CD14-positive monocyte (primary cell): ENCODE measurements around the gene AKR1C1. TPM values are rescaled to one million over a fixed set of nuclear protein-coding genes. Genes with fewer than 3 reads are reported as not detected.

Experiments
- DNase-seq, 3 donors: peaks; one replicate each; pipeline ENCODE4 v3.0.0-alpha.2; 2011 to 2022
- H2AFZ ChIP-seq: 2 replicates; pipeline ENCODE4 v1.6.0; 2012; ENCODE audit warnings: mild to moderate bottlenecking, low read depth, low read length, inconsistent platforms; ENCODE audit not compliant: insufficient read depth, poor library complexity, severe bottlenecking
- H3K27ac ChIP-seq, 2 donors: 1 replicate in 1 of 2; 2 replicates in 1 of 2; pipeline ENCODE4 v1.5.1; 2012 to 2013; ENCODE audit warnings: low read length in 2 of 2, control low read depth in 1 of 2, inconsistent platforms in 1 of 2, low read depth in 1 of 2, mild to moderate bottlenecking in 1 of 2
- H3K27me3 ChIP-seq, 2 donors: one replicate each; pipeline versions ENCODE4 v1.6.0 to v1.6.1; 2011 to 2013; ENCODE audit warnings: low read length in 2 of 2; ENCODE audit not compliant: control insufficient read depth in 2 of 2, insufficient read depth in 2 of 2
- H3K36me3 ChIP-seq, 2 donors: replicated peaks in 1 of 2; 1 replicate in 1 of 2; 2 replicates in 1 of 2; pipeline versions ENCODE4 v1.5.1 to v1.6.1; 2012 to 2013; ENCODE audit warnings: low read length in 2 of 2, control low read depth in 1 of 2, inconsistent platforms in 1 of 2, mild to moderate bottlenecking in 1 of 2; ENCODE audit not compliant: insufficient read depth in 2 of 2, control insufficient read depth in 1 of 2
- H3K4me1 ChIP-seq, 2 donors: 1 replicate in 1 of 2; 2 replicates in 1 of 2; pipeline versions ENCODE4 v1.5.1 to v1.6.1; 2012 to 2013; ENCODE audit warnings: low read length in 2 of 2, control low read depth in 1 of 2, inconsistent platforms in 1 of 2, mild to moderate bottlenecking in 1 of 2, moderate library complexity in 1 of 2; ENCODE audit not compliant: insufficient read depth in 2 of 2, control insufficient read depth in 1 of 2
- H3K4me2 ChIP-seq: replicated peaks from 2 replicates; pipeline ENCODE3; 2012; ENCODE audit warnings: low read length, moderate library complexity, mild to moderate bottlenecking; ENCODE audit not compliant: poor library complexity, severe bottlenecking; ENCODE audit errors: extremely low read depth
- H3K4me3 ChIP-seq, 3 experiments: fragments of 200-600 bp in 1 of 3; sonication (generic) in 1 of 3; replicated peaks in 1 of 3; 1 replicate in 2 of 3; 2 replicates in 1 of 3; pipeline ENCODE4 v1.5.1; 2011 to 2013; ENCODE audit warnings: low read length in 3 of 3, mild to moderate bottlenecking in 3 of 3, control low read depth in 2 of 3, low read depth in 2 of 3, inconsistent platforms in 1 of 3, moderate library complexity in 1 of 3
- H3K79me2 ChIP-seq: 2 replicates; pipeline ENCODE4 v1.6.0; 2012; ENCODE audit warnings: mild to moderate bottlenecking, control low read depth, inconsistent platforms, low read length, moderate library complexity; ENCODE audit not compliant: insufficient read depth
- H3K9ac ChIP-seq: 2 replicates; pipeline ENCODE4 v1.6.0; 2017; ENCODE audit warnings: low read length, mild to moderate bottlenecking; ENCODE audit not compliant: insufficient read depth, poor library complexity, severe bottlenecking
- H3K9me3 ChIP-seq, 2 donors: replicated peaks in 1 of 2; 1 replicate in 1 of 2; 2 replicates in 1 of 2; pipeline versions ENCODE4 v1.5.1 to v1.6.1; 2012 to 2013; ENCODE audit warnings: low read length in 2 of 2, control low read depth in 1 of 2; ENCODE audit not compliant: control insufficient read depth in 1 of 2, insufficient read depth in 1 of 2
- H4K20me1 ChIP-seq: 2 replicates; pipeline ENCODE4 v1.6.0; 2012; ENCODE audit warnings: mild to moderate bottlenecking, low read length, control low read depth, moderate library complexity; ENCODE audit not compliant: insufficient read depth
- H3K27ac Mint-ChIP-seq, 7 donors: one replicate each; pipeline ENCODE4 v1.8.0; 2020; ENCODE audit warnings: mild to moderate bottlenecking in 7 of 7, mixed read lengths in 7 of 7, moderate library complexity in 6 of 7, inconsistent platforms in 2 of 7
- H3K27me3 Mint-ChIP-seq, 3 donors: one replicate each; pipeline ENCODE4 v1.8.0; 2021 to 2022; ENCODE audit warnings: low read depth in 3 of 3, mild to moderate bottlenecking in 3 of 3, mixed read lengths in 3 of 3, moderate library complexity in 3 of 3, inconsistent platforms in 1 of 3
- H3K36me3 Mint-ChIP-seq, 2 donors: one replicate each; pipeline ENCODE4 v1.8.0; 2020; ENCODE audit warnings: mixed read lengths in 2 of 2, inconsistent platforms in 1 of 2, mild to moderate bottlenecking in 1 of 2
- H3K4me1 Mint-ChIP-seq: one replicate; pipeline ENCODE4 v1.8.0; 2020; ENCODE audit warnings: mild to moderate bottlenecking, mixed read lengths
- H3K4me3 Mint-ChIP-seq, 2 donors: one replicate each; pipeline ENCODE4 v1.8.0; 2020; ENCODE audit warnings: mild to moderate bottlenecking in 2 of 2, mixed read lengths in 2 of 2, moderate library complexity in 1 of 2
- H3K9me3 Mint-ChIP-seq, 7 donors: one replicate each; pipeline ENCODE4 v1.8.0; 2020 to 2022; ENCODE audit warnings: mixed read lengths in 7 of 7, mild to moderate bottlenecking in 6 of 7, moderate library complexity in 6 of 7, inconsistent platforms in 2 of 7
- WGBS: methylation state at CpG from one replicate; pipeline ENCODE4 v1.1.5; 2013; ENCODE audit warnings: missing lambda C conversion rate; ENCODE audit not compliant: insufficient coverage; 5-methylcytosine and 5-hydroxymethylcytosine counted together
- intact Hi-C, 2 donors: fragments of 100-400 bp; cut with micrococcal nuclease; formaldehyde crosslinking; loops; one replicate each; pipeline versions ENCODE4 v1.15.0 to v1.15.1; 2023
- polyA plus RNA-seq, 3 donors: library from polyadenylated mRNA; depleted of rRNA in 1 of 3; unstranded in 2 of 3; stranded (reverse) in 1 of 3; fragments of 300-500 nt in 2 of 3; fragments of >200 nt in 1 of 3; fragmentation: Illumina TruSeq in 2 of 3; gene quantifications; 1 replicate in 2 of 3; 2 replicates in 1 of 3; pipeline ENCODE4 v1.2.3, GENCODE V29; 2012 to 2021
- TF ChIP-seq, protein P1 (sequence below): fragments of 200-600 bp; IDR thresholded peaks from one replicate; pipeline ENCODE4 v1.8.0; 2022; ENCODE audit warnings: antibody characterized with exemption, mild to moderate bottlenecking

Gene AKR1C1
- polyA plus RNA-seq, 3 donors, result 0.07 to 0.85 TPM; not detected in 1

DNA sequence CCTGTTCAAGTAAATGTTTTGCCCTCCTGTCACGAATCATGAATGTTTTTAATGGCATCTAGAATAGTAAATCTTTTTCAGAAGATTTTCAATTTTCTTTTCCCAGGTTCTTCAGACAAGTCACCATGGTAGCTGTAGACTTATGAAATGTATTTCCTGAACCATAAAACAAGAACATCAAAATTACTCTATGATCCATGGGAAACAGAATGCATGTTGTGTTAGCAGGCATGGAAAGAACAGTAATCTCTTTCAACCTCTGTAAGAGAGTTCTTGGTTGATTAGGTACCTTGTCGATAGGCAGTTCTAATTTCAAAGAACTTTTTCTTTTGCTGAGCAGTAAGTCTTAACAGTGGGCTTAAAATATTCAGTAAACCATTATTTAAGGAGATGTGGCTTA is 17.6 kb downstream of the AKR1C1 start:
- Mint-ChIP-seq H3K9me3 (no peaks in the 10 kb centered on the region), H3K27ac (no peak overlapping the region), H3K36me3 (no peaks in the 10 kb centered on the region), H3K4me3 (no peak overlapping the region), H3K4me1 (peaks cover 2% of the 10 kb centered on the region), H3K27me3 (peaks cover 0 to 2% (median 0%) of the 10 kb centered on the region in 3 donors)
- Histone ChIP-seq H3K9ac (no peak overlapping the region), H3K9me3 (no peaks in the 10 kb centered on the region), H3K4me3 (no peak overlapping the region), H3K36me3 (no peaks in the 10 kb centered on the region), H3K4me1 (no peaks in the 10 kb centered on the region), H4K20me1 (no peaks in the 10 kb centered on the region), H3K27ac (no peak overlapping the region), H3K27me3 (no peaks in the 10 kb centered on the region), H3K79me2 (no peaks in the 10 kb centered on the region), H3K4me2 (no peak overlapping the region), H2AFZ (no peak overlapping the region)
- intact Hi-C loops, result no loop called here
- DNase-seq, result no peak
- WGBS, result no CpG with 5 or more reads among the region's 2 CpGs
- TF ChIP-seq, protein P1, sequence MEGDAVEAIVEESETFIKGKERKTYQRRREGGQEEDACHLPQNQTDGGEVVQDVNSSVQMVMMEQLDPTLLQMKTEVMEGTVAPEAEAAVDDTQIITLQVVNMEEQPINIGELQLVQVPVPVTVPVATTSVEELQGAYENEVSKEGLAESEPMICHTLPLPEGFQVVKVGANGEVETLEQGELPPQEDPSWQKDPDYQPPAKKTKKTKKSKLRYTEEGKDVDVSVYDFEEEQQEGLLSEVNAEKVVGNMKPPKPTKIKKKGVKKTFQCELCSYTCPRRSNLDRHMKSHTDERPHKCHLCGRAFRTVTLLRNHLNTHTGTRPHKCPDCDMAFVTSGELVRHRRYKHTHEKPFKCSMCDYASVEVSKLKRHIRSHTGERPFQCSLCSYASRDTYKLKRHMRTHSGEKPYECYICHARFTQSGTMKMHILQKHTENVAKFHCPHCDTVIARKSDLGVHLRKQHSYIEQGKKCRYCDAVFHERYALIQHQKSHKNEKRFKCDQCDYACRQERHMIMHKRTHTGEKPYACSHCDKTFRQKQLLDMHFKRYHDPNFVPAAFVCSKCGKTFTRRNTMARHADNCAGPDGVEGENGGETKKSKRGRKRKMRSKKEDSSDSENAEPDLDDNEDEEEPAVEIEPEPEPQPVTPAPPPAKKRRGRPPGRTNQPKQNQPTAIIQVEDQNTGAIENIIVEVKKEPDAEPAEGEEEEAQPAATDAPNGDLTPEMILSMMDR, result no peak

DNA sequence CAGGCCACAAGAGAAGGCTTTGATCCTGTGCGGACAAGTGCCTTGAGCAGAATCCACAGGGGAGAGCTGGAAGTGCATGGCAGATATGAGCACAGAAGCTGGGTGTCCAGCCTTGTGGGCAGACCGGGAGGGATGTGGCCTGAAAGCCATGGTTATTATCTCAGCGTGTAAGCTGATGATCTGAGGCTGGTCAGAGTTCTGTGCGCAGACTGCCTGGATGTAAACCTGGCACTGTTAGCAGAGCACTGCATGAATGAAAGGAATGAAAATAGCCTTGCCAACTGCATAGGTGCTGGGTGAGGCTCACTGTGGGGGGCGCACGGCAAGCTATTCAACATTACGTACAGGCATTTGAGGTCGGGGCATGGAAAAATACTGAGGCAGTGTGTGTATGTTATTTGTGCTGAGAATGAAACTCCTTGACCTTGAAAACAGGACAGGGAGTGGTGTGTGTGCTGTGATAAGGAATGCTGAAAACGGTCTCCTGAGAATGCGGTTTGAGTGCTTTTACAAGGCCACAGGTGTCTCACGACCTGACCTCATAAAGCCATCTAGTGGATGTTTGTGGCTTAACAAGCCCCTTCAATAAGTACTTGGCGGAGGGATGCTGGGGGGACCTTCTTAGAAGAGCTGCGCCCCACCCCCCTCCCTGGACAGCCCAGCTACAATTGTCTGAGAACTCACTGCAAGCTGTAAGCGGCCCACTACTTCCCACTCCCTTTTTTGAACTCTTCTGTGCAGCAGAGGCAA is 18.7 kb downstream of the AKR1C1 start:
- no peaks in the 10 kb centered on the region for H3K4me1 ChIP-seq
- peaks cover 1 to 2% (median 1%) of the 10 kb centered on the region in 3 donors for H3K27me3 Mint-ChIP-seq
- no peaks in the 10 kb centered on the region for H3K9me3 Mint-ChIP-seq
- H2AFZ ChIP-seq, result no peak overlapping the region
- intact Hi-C loops, result no loop called here
- no peak overlapping the region for H3K4me3 Mint-ChIP-seq
- no peak overlapping the region for H3K9ac ChIP-seq
- H3K36me3 ChIP-seq, result no peaks in the 10 kb centered on the region
- H4K20me1 ChIP-seq, result no peaks in the 10 kb centered on the region
- 59% methylated on average over 11 of the region's 14 CpGs for WGBS
- H3K79me2 ChIP-seq, result no peaks in the 10 kb centered on the region
- H3K4me1 Mint-ChIP-seq, result peaks cover 2% of the 10 kb centered on the region
- H3K36me3 Mint-ChIP-seq, result no peaks in the 10 kb centered on the region
- no peak for DNase-seq
- H3K9me3 ChIP-seq, result no peaks in the 10 kb centered on the region
- TF ChIP-seq, protein P1, result no peak
- H3K27me3 ChIP-seq, result no peaks in the 10 kb centered on the region
- no peak overlapping the region for H3K4me2 ChIP-seq
- H3K27ac Mint-ChIP-seq, result no peak overlapping the region
- no peak overlapping the region for H3K27ac ChIP-seq
- no peak overlapping the region for H3K4me3 ChIP-seq
